HCT116 (cell line): ENCODE data around the gene RELL1. TPM values are rescaled to one million over a fixed set of nuclear protein-coding genes. Genes with fewer than 3 reads are reported as not detected.

ENCODE experiments used
- ATAC-seq: fragments of 200-7000 bp; cut with Tn5 transposase; 2 replicates; pipeline ENCODE4 v1.9.1; 2020; ENCODE audit warnings: mild to moderate bottlenecking, moderate library complexity
- BruUV-seq: library from RNA; stranded (reverse); fragments of 400-500 nt; replicated peaks from 2 replicates; lab custom pipeline; 2021; lab: Mats Ljungman, UMichigan
- CTCF ChIA-PET: fragments of 300-600 bp; sonication (Branson Sonifier 250); formaldehyde crosslinking; loops from one replicate; lab custom pipeline; 2021; ENCODE audit warnings: antibody characterized with exemption; lab: Charles Lee
- POLR2A ChIA-PET: fragments of 300-600, 350-600 bp; sonication (Branson Sonifier 250); formaldehyde crosslinking; loops from one replicate; lab custom pipeline; 2021; ENCODE audit warnings: antibody characterized with exemption; lab: Charles Lee
- RAD21 ChIA-PET, 2 experiments: fragments of 300-600 bp; sonication (Branson Sonifier 250); formaldehyde crosslinking; loops; one replicate each; lab custom pipeline; 2023; ENCODE audit warnings: low total read pairs in 2 of 2; ENCODE audit not compliant: uncharacterized antibody in 2 of 2, unreplicated experiment in 2 of 2, low non-redundant PET in 1 of 2; lab: Charles Lee
- DNase-seq: peaks from one replicate; pipeline ENCODE4 v3.0.0-alpha.2; 2010; ENCODE audit warnings: low read depth, low spot score
- H2AFZ ChIP-seq: fragments of 200-600 bp; shearing (Covaris generic), sonication (generic); 2 replicates; pipeline ENCODE4 v1.6.1; 2017; ENCODE audit warnings: low read depth, mixed run types, mixed read lengths, antibody characterized with exemption, low read length; ENCODE audit not compliant: poor library complexity, severe bottlenecking
- H3K27ac ChIP-seq: 2 replicates; pipeline ENCODE4 v1.5.1; 2012; ENCODE audit warnings: low read depth, low read length
- H3K27me3 ChIP-seq: fragments of 200-600 bp; sonication (generic); 2 replicates; pipeline ENCODE4 v1.6.1; 2016; ENCODE audit warnings: mixed run types, low read length, mixed read lengths; ENCODE audit not compliant: insufficient read depth
- H3K36me3 ChIP-seq, 2 experiments: fragments of 200-500 bp in 1 of 2; fragments of 200-600 bp in 1 of 2; sonication (Bioruptor generic) in 1 of 2; sonication (generic) in 1 of 2; 2 replicates each; pipeline versions ENCODE4 v1.5.1 to v1.6.1; 2014 to 2016; ENCODE audit warnings: low read length in 2 of 2, inconsistent platforms in 1 of 2, mixed read lengths in 1 of 2, mixed run types in 1 of 2; ENCODE audit not compliant: insufficient read depth in 2 of 2, control insufficient read depth in 1 of 2
- H3K4me1 ChIP-seq, 2 experiments: fragments of 200-600 bp in 1 of 2; sonication (generic) in 1 of 2; 2 replicates each; pipeline versions ENCODE4 v1.5.1 to v1.6.1; 2012 to 2017; ENCODE audit warnings: low read length in 2 of 2, inconsistent platforms in 1 of 2, mild to moderate bottlenecking in 1 of 2, mixed read lengths in 1 of 2, mixed run types in 1 of 2, moderate library complexity in 1 of 2; ENCODE audit not compliant: insufficient read depth in 2 of 2, control insufficient read depth in 1 of 2
- H3K4me2 ChIP-seq: fragments of 200-600 bp; sonication (generic); 2 replicates; pipeline ENCODE4 v1.6.1; 2017; ENCODE audit warnings: mixed run types, low read length, mixed read lengths
- H3K4me3 ChIP-seq, 2 experiments: fragments of 200-600 bp in 1 of 2; sonication (generic) in 1 of 2; replicated peaks in 1 of 2; 2 replicates each; pipeline ENCODE4 v1.5.1; 2011 to 2016; ENCODE audit warnings: low read length in 2 of 2, control low read depth in 1 of 2, low read depth in 1 of 2, mild to moderate bottlenecking in 1 of 2, mixed read lengths in 1 of 2, mixed run types in 1 of 2
- H3K79me2 ChIP-seq: fragments of 200-600 bp; sonication (generic); 2 replicates; pipeline ENCODE4 v1.6.1; 2017; ENCODE audit warnings: mild to moderate bottlenecking, mixed run types, low read length, moderate library complexity, mixed read lengths; ENCODE audit not compliant: insufficient read depth
- H3K9ac ChIP-seq: fragments of 200-600 bp; sonication (generic); 2 replicates; pipeline ENCODE4 v1.6.1; 2016; ENCODE audit warnings: low read length, mixed read lengths
- H3K9me2 ChIP-seq: fragments of 200-600 bp; sonication (generic), shearing (Covaris generic); 2 replicates; pipeline ENCODE4 v1.6.1; 2017; ENCODE audit warnings: mixed run types, mild to moderate bottlenecking, moderate library complexity; ENCODE audit not compliant: insufficient read depth
- H3K9me3 ChIP-seq, 2 experiments: fragments of 200-500 bp in 1 of 2; fragments of 200-600 bp in 1 of 2; sonication (Bioruptor generic) in 1 of 2; sonication (generic) in 1 of 2; 2 replicates each; pipeline ENCODE4 v1.6.1; 2014 to 2017; ENCODE audit warnings: low read length in 2 of 2, mixed read lengths in 2 of 2, inconsistent platforms in 1 of 2, low read depth in 1 of 2, mild to moderate bottlenecking in 1 of 2, mixed run types in 1 of 2, moderate library complexity in 1 of 2; ENCODE audit not compliant: control insufficient read depth in 1 of 2, insufficient read depth in 1 of 2
- H4K20me1 ChIP-seq: fragments of 200-600 bp; sonication (generic), shearing (Covaris generic); 2 replicates; pipeline ENCODE4 v1.6.1; 2017; ENCODE audit warnings: mixed run types, mild to moderate bottlenecking, moderate library complexity; ENCODE audit not compliant: insufficient read depth
- ATF3 ChIP-seq: IDR thresholded peaks from 2 replicates; pipeline ENCODE4 v1.6.1; 2012
- CTCF ChIP-seq, 3 experiments: fragments of 200-600 bp in 1 of 3; sonication (generic) in 1 of 3; IDR thresholded peaks in 2 of 3; conservative IDR thresholded peaks in 1 of 3; 2 replicates each; pipeline ENCODE4 v1.5.1; 2012 to 2017; ENCODE audit warnings: low read depth in 2 of 3, low read length in 2 of 3, antibody characterized with exemption in 1 of 3, borderline replicate concordance in 1 of 3, control low read depth in 1 of 3, mild to moderate bottlenecking in 1 of 3, mixed read lengths in 1 of 3, mixed run types in 1 of 3, moderate library complexity in 1 of 3; ENCODE audit not compliant: insufficient read depth in 1 of 3
- ELF1 ChIP-seq: IDR thresholded peaks from 2 replicates; pipeline ENCODE4 v1.6.1; 2012; ENCODE audit warnings: low read depth, borderline replicate concordance
- FOSL1 ChIP-seq: IDR thresholded peaks from 2 replicates; pipeline ENCODE4 v1.6.1; 2012; ENCODE audit warnings: low read depth
- JUND ChIP-seq: IDR thresholded peaks from 2 replicates; pipeline ENCODE4 v1.6.1; 2012
- RAD21 ChIP-seq: IDR thresholded peaks from 2 replicates; pipeline ENCODE4 v1.6.1; 2012; ENCODE audit warnings: low read depth, mild to moderate bottlenecking
- SIN3A ChIP-seq: IDR thresholded peaks from 2 replicates; pipeline ENCODE4 v1.6.1; 2012; ENCODE audit warnings: low read depth
- SP1 ChIP-seq: IDR thresholded peaks from 2 replicates; pipeline ENCODE4 v1.6.1; 2012; ENCODE audit warnings: low read depth
- TCF7L2 ChIP-seq: IDR thresholded peaks from 2 replicates; pipeline ENCODE4 v1.7.0; 2011; ENCODE audit warnings: borderline replicate concordance, inconsistent platforms; ENCODE audit not compliant: insufficient read depth, insufficient read length; ENCODE audit errors: extremely low read depth
- YY1 ChIP-seq: IDR thresholded peaks from 2 replicates; pipeline ENCODE4 v1.6.1; 2011; ENCODE audit warnings: low read length, low read depth, moderate library complexity, mild to moderate bottlenecking; ENCODE audit not compliant: insufficient replicate concordance; ENCODE audit errors: extremely low read depth
- ZFX ChIP-seq: fragments of 450-650 bp; IDR thresholded peaks from 2 replicates; pipeline ENCODE4 v1.6.1; 2017
- ZNF274 ChIP-seq: fragments of 200-500 bp; sonication (Bioruptor generic); IDR thresholded peaks from 2 replicates; pipeline ENCODE4 v1.6.1; 2014; ENCODE audit warnings: mild to moderate bottlenecking, low read depth, low read length, inconsistent platforms
- intact Hi-C: fragments of 100-400 bp; cut with micrococcal nuclease; formaldehyde crosslinking; loops from 2 replicates; pipeline ENCODE4 v1.10.0; 2022
- total RNA-seq: library from RNA; stranded (reverse); gene quantifications from one replicate; pipeline ENCODE4 v1.2.1, GENCODE V29; 2021; ENCODE audit not compliant: unreplicated experiment
- TF ChIP-seq, protein P1 (sequence below): IDR thresholded peaks from 2 replicates; pipeline ENCODE4 v1.6.1; 2011; ENCODE audit warnings: mild to moderate bottlenecking, low read length, moderate library complexity; ENCODE audit not compliant: insufficient replicate concordance; ENCODE audit errors: extremely low read depth
- TF ChIP-seq, protein P2 (sequence below): IDR thresholded peaks from 2 replicates; pipeline ENCODE4 v1.6.1; 2012; ENCODE audit warnings: low read depth

RELL1 gene
- total RNA-seq, 1 experiment from 2014 or later = 30.2 TPM

DNA sequence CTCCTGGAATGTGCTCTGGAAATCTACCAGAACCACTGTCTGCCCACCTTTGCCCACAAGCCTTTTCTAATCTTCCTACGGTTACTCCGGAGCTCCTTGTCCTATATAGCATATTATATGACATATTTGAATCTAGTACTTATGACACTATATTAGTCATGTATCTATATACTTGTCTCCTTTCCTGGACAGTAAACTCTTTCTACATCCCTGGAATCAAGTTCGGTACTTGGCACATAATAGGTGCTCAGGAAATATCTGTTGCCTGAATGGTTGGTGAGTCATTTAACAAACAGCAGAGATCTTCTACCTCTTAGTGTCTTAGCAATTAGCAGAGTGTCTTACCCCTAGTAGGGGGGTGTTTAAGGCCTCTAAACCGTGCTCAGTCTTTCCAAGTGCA lies 123.6 kb downstream of the RELL1 start (continued):
- TF ChIP-seq CTCF (IDR thresholded peaks at IDR 0.05 in 2 of 3, conservative IDR thresholded peaks at IDR 0.05 in 1 of 3; ENCODE audit: borderline replicate concordance in 1 of 3, insufficient read depth in 1 of 3, low read depth in 2 of 3, low read length in 2 of 3) (no peak), SIN3A (no peak), ZFX (no peak), FOSL1 (no peak), YY1 (no peak), SP1 (no peak), JUND (no peak), ELF1 (no peak), TCF7L2 (no peak)

- CTCF ChIA-PET = interaction anchor here (0.6 kb wide), 1 partner anchor 159 kb away, joined by 4 read pairs; no protein-coding TSS in a partner anchor
- Histone ChIP-seq H3K4me3 (no peak overlapping the region), H3K27ac (no peak overlapping the region), H3K4me1 (no peaks in the 10 kb centered on the region), H3K79me2 (no peaks in the 10 kb centered on the region), H4K20me1 (no peaks in the 10 kb centered on the region), H2AFZ (no peak overlapping the region), H3K9me2 (no peaks in the 10 kb centered on the region), H3K27me3 (no peaks in the 10 kb centered on the region), H3K36me3 (no peaks in the 10 kb centered on the region), H3K9me3 (no peaks in the 10 kb centered on the region), H3K9ac (no peak overlapping the region), H3K4me2 (no peak overlapping the region)
- ATAC-seq (no peak), DNase-seq (no peak)
- BruUV-seq = no TSS peak
- RAD21 ChIA-PET = no interaction called here
- POLR2A ChIA-PET = no interaction called here
- intact Hi-C loops = no loop called here
- TF ChIP-seq ATF3 (no peak), RAD21 (no peak), TCF7L2 (no peak), CTCF (IDR thresholded peaks at IDR 0.05 in 2 of 3, conservative IDR thresholded peaks at IDR 0.05 in 1 of 3; ENCODE audit: borderline replicate concordance in 1 of 3, insufficient read depth in 1 of 3, low read depth in 2 of 3, low read length in 2 of 3) (no peak), ZNF274 (no peak), ELF1 (no peak), SP1 (no peak)
- TF ChIP-seq, protein P1, sequence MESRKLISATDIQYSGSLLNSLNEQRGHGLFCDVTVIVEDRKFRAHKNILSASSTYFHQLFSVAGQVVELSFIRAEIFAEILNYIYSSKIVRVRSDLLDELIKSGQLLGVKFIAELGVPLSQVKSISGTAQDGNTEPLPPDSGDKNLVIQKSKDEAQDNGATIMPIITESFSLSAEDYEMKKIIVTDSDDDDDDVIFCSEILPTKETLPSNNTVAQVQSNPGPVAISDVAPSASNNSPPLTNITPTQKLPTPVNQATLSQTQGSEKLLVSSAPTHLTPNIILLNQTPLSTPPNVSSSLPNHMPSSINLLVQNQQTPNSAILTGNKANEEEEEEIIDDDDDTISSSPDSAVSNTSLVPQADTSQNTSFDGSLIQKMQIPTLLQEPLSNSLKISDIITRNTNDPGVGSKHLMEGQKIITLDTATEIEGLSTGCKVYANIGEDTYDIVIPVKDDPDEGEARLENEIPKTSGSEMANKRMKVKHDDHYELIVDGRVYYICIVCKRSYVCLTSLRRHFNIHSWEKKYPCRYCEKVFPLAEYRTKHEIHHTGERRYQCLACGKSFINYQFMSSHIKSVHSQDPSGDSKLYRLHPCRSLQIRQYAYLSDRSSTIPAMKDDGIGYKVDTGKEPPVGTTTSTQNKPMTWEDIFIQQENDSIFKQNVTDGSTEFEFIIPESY = no peak
- TF ChIP-seq, protein P2, sequence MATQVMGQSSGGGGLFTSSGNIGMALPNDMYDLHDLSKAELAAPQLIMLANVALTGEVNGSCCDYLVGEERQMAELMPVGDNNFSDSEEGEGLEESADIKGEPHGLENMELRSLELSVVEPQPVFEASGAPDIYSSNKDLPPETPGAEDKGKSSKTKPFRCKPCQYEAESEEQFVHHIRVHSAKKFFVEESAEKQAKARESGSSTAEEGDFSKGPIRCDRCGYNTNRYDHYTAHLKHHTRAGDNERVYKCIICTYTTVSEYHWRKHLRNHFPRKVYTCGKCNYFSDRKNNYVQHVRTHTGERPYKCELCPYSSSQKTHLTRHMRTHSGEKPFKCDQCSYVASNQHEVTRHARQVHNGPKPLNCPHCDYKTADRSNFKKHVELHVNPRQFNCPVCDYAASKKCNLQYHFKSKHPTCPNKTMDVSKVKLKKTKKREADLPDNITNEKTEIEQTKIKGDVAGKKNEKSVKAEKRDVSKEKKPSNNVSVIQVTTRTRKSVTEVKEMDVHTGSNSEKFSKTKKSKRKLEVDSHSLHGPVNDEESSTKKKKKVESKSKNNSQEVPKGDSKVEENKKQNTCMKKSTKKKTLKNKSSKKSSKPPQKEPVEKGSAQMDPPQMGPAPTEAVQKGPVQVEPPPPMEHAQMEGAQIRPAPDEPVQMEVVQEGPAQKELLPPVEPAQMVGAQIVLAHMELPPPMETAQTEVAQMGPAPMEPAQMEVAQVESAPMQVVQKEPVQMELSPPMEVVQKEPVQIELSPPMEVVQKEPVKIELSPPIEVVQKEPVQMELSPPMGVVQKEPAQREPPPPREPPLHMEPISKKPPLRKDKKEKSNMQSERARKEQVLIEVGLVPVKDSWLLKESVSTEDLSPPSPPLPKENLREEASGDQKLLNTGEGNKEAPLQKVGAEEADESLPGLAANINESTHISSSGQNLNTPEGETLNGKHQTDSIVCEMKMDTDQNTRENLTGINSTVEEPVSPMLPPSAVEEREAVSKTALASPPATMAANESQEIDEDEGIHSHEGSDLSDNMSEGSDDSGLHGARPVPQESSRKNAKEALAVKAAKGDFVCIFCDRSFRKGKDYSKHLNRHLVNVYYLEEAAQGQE = no peak
These were observed 124.4 kb downstream of the RELL1 start for GRCh38 chr4:37561803-37562207.
